AML-193 (cell line): ENCODE measurements around the gene ACLY.
A peak's percentile ranks its signal among the peaks of the same experiment; 100 is the strongest.
"Not testable (repeated sequence)": the region's sequence is repeated elsewhere in the genome, so short reads cannot be mapped to it uniquely, and the experiment has no call there.

Source experiments
- DNase-seq, 2 experiments: peaks; one replicate each; lab custom pipeline; 2025; lab: John Stamatoyannopoulos, UW

Gene ACLY

GRCh38 chr17:41835800-41836549 lies 82.8 kb downstream of the ACLY start, which contains the start of gene NT5C3B:
NT5C3B (minus strand) TSS chr17:41836232; CDS start chr17:41836193, 39 bp downstream.
- DNase-seq: peak; percentile 30 to 38

GRCh38 chr17:41835214-41835799 lies 83.4 kb downstream of the ACLY start:
- DNase-seq: peak; percentile 58 to 60

GRCh38 chr17:41829961-41830360 lies 88.8 kb downstream of the ACLY start:
- not testable (repeated sequence) for DNase-seq

GRCh38 chr17:41825175-41825845 lies 93.4 kb downstream of the ACLY start:
- no peak for DNase-seq

- DNase-seq: no peak
These were observed 94.7 kb downstream of the ACLY start for GRCh38 chr17:41824086-41824485.

- no peak for DNase-seq
These were observed 95.2 kb downstream of the ACLY start for GRCh38 chr17:41823580-41823979.

- DNase-seq: no peak
These were observed 95.6 kb downstream of the ACLY start for GRCh38 chr17:41823141-41823524.

- no peak for DNase-seq
These were observed 96.3 kb downstream of the ACLY start for GRCh38 chr17:41822216-41823140.

- DNase-seq: no peak
These were observed 97.0 kb downstream of the ACLY start for GRCh38 chr17:41821776-41822175.

GRCh38 chr17:41818024-41818423 lies 100.7 kb downstream of the ACLY start:
- DNase-seq: no peak
